AML-193 (cell line): Measurements from ENCODE around the gene ZNF630.
A peak's percentile ranks its signal among the peaks of the same experiment; 100 is the strongest.
"Not testable (repeated sequence)": the region's sequence is repeated elsewhere in the genome, so short reads cannot be mapped to it uniquely, and the experiment has no call there.

Source experiments
- DNase-seq, 2 experiments: peaks; one replicate each; lab custom pipeline; 2025; lab: John Stamatoyannopoulos, UW

The ZNF630 gene

DNA sequence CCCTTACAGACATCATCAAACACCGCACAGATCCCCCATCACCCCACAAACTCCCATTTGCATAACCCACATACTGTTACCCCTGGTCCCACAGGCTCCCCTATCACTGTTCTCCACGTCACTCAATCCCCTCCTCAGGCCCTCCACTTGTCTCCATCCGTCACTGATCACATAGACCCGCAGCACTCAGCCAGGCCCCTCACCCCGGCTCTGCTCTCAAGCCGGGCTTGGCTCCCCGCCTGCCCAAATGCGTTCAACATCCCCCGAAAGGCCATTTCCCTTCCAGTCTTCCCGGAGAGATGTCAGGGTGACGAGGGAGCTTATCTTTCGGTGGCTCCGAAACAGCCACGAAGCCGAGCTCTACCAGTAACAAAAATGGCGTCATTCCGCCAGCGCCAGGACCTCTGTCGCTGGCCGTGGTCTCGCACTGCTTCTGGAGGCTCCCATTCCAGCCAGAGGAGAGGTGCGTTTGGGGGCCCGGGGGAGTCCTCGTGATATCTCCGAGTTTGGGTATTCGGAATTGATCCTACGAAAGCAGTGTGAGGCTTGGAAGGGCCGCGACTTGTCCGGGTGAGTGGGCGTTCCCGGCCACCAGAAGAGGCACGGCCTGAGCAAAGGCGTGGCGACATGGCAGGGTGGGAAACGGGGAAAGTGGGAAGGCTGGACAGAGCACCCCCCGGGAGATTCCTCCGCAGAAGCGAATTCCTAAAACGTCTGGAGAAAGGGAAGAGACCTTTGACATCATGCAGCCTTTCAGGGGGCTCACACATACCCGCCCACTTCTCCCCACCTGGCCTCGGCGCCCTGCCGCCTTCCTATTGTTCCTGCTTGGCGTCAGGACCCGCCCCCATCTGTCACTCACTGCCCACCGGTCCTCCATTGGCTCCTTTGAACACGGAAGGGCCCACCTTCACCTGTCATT, at the start of gene ZNF630:
ZNF630 (minus strand) TSS at position 577 of the 922 bp plus-strand sequence. CDS start 4,754 bp downstream, outside the sequence.
- DNase-seq, result peak; percentile 60 to 71

DNA sequence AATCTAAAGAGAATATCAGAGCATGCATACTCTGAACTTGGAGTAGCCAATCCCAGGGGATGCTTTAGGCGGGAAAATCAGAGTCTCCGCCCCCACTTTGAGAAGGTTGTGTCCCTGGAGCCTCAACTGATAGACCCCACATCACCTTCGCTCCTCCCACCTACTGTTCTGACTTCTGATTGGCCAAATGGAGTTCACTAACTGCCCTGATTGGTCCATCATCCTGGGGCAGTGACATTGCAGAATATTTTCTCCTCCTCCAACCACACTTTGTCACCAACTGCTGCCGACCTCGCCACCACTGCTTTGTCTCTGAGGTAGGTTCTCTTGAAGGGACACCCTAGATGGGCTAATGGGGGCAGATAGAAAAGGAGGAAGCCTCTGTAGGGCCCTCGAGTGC, 36.3 kb upstream of the ZNF630 start:
- no peak for DNase-seq

DNA sequence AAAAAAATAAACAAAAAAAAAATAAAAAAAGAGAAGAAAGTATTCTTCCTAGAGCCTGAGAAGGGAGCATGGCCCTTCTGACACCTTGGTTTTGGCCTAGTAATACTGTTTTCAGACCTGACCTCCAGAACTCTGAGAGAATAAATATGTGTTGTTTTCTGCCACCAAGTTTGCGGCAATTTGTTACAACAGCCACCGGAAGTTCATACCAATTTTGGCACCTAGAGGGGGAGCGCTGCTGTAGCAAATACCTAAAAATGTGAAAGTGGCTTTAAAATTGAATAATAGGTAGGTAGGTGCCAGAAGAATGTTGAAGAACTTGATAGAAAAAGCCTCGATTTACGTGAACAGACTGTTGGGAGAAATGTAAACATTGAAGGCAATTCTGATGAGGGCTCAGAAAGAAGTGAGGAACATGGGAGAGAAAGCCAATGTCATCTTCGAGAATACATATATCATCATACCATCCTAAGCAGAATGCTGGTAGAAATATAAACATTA, 31.5 kb upstream of the ZNF630 start:
- no peak for DNase-seq

DNA sequence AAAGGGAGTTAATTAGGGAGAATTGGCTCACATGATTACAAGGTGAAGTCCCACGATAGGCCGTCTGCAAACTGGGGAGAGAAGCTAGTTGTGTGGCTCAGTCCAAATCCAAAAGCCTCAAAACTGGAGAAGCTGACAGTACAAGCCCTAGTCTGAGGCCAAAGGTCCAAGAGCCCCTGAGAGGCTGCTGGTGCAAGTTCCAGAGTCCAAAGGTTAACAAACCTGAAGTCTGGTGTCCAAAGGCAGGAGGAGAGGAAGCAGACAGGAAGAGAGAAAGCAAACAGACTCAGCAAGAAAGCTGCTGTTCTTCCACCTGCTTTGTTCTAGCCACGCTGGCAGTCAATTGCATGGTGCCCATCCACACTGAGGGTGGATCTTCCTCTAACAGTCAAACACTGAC, 30.0 kb upstream of the ZNF630 start:
- no peak for DNase-seq

DNA sequence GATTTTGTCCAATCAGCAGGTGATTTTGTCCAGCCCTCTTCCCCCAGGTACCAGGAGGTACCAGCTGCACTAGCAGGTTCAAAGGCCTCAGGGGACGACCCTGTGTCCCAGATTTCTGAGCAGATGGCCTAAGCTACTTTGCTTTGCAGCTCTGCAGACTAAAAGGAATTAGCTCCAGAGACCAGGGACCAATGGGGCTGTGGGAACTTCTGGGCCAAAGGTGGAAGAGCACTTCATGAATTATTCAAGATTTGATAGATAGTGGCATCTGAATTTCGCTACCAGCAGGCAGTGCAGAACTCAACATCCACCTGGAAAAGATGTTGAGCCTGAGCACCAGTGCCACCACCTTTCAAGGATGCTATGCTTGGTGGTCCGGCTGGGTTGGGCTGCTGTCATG, 21.1 kb upstream of the ZNF630 start:
- not testable (repeated sequence) for DNase-seq

DNA sequence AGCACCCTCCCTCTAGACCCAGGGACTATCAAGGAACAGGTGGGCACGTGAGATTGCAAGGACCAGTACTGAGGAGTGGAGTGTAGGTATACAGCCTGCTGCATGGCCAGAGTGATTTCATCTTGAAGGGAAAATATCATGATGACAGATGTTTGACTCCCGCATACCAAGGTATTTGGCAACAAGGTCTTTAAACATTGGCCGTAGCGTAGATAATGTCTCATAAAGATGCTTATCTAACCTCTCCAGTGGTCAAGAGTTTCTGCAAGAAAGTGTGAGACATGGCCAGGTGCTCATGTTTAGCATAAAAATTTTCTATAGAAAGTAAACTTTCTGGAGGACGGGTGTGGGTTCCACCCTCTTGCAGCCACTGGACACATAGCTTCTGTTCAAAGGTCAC, 18.7 kb upstream of the ZNF630 start:
- no peak for DNase-seq

DNA sequence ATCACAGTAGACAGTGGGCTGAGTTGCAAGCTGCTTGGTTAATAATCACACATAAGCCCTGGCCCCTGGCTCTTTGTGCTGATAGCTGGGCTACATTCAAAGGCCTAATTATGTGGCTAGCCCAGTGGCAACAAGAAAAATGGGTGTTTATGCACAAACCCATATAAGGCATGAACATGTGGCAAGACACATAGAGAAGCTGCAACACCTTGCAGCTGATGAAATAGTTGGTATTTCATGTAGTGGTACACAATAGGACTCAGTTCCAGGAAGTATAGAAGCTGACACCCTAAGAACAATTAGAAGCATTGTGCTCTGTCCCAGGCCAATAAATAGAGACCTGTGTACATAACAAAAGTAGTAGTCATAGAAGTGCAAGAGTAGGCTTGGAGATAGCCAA, 14.6 kb upstream of the ZNF630 start:
- peak in 1 of 2 experiments; percentile 5 for DNase-seq

DNA sequence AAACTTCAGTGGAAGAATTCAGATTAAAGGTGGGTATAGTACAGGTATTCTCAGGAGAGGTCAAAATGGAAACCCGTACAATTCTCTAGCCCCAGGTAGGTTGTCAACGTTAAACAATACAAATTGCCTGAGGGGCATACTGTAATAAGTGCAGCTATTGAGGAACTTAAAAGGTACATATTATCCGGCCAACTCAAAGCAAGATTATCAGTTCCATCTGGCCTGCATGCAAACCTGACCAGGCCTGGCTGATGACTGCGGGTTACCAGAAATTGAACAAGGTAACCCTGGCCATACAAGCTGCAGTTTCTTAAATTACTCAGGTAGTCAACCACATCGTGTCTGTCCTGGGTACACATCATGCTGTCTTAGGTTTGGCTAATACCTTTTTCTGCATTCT, 12.3 kb upstream of the ZNF630 start:
- DNase-seq, result no peak

DNA sequence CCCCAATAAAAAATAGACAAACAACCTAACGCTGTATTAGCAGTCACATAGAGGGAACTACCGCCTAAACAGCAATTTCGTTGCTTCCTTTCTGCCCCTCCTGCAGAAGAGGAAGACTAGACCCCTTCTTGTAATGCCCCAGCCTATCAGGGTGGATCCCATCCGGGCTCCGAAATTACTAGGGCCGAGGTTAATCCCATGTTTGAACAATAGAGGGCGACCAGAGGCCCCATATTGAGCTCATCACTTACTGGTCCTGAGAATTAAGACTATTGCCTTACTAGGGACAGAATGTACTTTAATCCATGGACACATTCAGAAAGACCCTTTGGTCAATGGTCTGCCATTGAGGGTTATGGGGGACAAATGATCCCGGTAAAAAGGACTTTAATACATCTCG, 11.8 kb upstream of the ZNF630 start:
- peak; percentile 11 to 21 for DNase-seq

DNA sequence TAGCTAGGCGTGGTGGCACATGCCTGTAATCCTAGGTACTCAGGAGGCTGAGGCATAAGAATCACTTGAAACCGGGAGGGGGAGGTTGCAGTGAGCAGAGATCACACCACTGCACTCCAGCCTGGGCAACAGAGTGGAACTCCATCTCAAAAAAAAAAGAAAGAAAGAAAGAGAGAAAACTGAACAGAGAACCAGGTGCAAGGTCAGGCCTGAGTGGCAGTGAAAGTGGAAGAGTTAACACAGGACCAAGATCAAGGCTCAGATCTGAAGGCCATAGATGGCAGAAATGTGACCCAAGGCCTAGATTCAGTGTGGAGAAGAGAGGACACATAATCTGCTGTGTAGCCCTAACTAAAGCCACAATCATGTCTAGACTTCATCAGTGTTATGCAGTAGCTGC, 4.9 kb upstream of the ZNF630 start:
- no peak for DNase-seq

DNA sequence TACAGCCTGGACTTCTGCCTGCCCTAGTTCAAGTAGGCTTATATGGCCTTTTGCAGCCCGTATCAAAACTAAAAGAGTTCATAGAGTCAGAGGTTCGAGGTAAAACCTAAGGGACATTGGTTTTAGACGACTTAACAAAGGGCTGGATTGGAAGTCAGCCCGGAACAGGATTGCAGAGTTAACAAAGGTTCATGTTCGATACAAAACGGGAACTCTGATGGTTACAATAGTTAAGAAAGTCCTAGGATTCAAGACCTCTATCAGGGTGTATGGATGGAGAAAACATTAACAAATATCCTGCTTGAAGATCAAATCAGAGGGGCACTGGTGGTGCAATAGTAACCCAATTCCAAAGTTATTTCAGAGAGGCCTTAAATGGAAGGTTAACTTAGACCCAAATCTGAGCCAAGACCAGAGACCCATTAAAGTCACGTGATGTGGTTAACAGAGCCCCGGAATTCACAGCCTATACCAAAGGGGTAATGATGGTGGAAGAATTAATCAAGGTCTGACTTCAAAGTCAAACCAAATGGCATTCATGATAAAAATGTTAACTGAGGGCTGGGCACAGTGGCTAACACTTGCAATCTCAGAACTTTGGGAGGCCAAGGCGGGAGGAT, 656 bp upstream of the ZNF630 start:
- no peak for DNase-seq

DNA sequence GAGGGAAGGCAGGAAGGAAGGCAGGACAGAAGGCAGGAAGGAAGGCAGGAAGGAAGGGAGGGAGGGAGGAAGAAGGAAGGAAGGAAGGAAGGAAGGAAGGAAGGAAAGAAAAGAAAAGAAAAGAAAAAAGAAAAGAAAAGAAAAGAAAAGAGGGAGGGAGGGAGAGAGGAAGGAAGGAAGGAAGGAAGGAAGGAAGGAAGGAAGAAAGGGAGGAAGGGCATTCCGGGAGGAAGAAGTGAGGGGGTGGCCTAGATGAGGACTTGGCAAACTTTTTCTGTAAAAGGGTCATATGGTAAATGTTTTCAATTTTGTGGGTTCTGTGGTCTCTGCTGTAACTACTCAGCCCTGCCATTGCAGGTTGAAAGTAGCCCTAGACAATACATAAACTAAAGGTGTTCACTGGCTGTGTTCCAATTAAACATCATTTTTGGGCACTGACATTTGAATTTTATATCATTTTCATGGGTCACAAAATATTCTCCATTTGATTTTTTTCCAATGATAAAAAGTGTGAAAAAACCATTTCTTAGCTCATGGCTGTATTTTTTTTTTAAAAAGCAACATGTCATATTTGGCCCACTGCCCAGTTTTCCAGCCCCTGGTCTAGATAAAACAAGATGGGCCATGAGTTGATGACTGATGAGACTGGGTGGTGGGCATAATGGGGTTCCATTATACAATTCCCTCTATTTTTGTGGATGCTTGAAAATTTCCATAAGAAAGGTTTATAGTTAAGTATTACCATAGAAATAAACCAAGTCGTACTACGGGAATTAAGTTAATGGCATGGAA, 3.1 kb downstream of the ZNF630 start:
- DNase-seq, result no peak

DNA sequence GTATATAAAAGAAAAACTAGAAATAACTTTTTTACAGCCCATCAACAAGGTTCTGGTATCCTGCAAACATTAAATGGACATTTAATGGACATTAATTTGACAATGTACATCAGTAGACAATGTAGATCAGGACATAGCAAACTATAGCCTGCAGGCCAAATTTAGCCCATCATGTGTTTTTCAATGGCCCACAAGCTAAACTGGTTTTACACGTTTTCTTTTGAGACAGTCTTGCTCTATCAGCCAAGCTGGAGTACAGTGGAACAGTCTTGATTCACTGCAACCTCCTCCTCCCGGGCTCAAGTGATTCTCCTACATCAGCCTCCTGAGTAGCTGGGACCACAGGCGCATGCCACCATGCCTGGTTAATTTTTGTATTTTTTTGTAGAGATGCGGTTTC, 7.2 kb downstream of the ZNF630 start:
- no peak for DNase-seq

DNA sequence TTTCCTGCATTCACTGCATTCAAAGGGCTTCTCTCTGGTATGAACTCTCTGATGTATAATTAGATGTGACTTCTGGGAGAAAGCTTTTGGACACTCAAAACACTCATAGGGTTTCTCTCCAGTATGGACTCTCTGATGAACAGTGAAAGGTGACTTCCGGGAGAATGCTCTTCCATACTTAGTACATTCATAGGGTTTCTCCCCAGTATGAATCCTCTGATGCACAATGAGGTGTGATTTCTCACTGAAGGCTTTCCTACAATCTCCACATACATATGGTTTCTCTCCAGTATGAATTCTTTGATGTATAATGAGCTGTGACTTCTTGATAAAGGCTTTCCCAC, 12.2 kb downstream of the ZNF630 start:
- DNase-seq, result no peak

DNA sequence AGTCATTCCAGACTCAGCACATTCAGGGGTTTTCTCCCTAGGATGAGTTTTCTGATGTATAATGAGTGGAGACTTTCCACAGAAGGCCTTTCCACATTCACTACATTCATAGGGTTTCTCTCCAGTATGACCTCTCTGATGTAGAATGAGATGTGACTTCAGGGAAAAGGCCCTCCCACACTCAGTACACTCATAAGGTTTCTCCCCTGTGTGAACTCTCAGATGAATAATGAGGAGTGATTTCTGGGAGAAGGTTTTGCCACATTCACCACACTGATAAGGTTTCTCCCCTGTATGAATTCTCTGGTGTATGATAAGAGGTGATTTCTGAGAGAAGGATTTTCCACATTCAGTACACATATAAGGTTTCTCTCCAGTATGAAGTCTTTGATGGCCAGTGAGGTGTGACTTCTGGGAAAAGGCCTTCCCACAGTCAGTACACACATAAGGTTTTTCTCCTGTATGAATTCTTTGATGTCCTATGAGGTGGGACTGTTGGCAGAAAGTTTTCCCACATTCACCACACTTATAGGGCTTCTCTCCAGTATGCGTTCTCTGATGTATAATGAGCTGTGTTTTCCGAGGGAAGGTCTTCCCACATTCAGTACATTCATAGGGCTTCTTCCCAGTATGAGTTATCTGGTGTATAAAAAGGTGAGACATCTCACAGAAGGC, 12.7 kb downstream of the ZNF630 start:
- no peak for DNase-seq

DNA sequence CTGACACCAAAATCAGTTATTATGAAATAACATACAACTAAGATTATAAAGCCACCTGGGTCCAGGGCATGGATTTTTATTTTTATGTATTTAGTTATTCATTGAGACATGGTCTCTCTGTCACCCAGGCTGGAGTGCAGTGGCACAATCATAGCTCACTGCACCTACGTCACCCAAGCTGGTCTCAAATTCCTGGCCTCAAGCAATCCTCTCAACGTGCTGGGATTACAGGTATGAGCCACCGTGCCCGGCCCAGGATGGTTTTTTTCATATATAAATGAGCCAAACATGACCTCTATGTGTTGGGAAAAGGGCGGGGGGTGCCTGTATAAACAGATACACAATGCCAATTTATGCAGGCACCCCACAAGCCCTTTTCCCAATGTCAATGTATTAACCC, 24.6 kb downstream of the ZNF630 start:
- DNase-seq, result no peak

DNA sequence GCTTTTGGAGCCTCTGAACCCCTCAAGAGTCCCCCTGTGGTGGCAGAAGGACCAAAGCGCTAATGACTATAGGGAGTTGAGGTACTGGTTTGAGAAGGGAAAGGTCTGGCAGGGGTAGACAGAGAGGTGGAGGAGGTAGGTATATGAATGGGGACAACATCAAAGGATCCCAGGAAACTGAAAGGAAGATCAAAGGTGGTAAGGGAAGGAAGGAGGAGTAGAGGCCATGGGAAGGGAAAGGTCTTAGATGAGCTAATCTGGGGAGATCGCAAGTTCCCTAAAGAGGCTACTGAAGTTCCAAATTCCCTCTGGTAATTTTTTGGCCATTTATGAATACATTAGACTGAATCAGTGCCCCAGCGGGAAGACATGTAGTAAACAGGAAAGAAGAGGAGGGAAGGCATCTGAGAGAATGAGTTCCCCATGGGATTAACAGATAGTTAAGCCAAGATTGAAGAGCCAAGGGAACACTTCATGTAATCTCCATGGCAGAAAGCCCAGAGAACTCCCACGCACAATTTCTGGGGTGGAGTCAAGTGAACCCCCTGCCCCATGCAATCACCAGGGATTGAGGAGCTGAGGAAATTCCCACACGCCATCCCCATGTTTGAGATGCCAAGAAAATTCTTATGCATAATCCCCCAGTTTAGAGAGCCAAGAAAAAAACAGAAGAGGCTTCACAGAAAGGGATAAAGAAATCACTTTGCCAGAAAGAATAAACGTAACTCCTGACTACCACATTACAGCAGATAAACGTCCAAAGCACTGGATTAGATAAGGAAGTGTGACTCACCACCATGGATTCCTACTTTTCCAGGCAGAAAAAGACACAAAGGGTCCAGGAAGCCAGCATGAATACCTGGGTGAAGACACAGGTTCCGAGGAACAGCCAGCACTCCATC, 25.8 kb downstream of the ZNF630 start:
- no peak for DNase-seq

DNA sequence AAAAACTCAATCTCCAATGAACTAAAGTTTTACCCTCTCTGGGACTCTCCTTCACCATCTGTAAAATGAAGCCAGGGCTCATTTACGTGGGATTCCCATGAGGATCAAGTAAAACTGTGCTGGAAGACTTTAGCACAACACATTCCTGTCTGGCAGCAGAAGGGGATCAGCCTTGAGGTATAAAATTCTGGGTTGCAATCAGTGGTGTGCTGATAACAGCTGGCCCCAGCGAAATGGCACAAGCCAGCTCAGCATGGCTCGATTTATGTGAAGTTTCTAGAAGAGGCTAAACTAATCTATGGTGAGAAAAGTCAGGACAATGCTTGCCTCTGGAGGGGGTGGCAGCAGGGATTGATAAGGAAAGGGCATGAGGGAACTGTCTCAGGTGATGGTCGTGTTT, 28.4 kb downstream of the ZNF630 start:
- DNase-seq, result no peak

DNA sequence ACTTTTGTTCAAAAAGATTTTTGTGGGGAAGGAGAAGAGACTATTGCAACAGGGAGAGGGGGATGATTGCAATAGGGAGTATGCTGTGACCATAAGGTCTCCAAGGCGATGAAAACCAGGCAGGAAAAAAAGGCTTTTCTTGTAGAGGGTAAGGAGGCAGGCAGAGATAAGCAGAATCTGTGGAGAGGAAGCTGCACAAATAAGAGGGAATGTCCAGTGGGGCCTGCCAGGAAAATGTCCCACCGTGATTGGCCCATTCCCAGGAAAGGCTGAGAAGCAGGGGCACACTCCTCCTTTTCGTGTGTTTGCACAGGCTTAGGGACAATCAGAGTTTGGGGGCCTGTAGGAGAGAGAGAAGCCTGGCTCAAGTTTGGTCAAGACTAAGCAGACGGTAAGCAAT, 35.5 kb downstream of the ZNF630 start:
- no peak for DNase-seq

DNA sequence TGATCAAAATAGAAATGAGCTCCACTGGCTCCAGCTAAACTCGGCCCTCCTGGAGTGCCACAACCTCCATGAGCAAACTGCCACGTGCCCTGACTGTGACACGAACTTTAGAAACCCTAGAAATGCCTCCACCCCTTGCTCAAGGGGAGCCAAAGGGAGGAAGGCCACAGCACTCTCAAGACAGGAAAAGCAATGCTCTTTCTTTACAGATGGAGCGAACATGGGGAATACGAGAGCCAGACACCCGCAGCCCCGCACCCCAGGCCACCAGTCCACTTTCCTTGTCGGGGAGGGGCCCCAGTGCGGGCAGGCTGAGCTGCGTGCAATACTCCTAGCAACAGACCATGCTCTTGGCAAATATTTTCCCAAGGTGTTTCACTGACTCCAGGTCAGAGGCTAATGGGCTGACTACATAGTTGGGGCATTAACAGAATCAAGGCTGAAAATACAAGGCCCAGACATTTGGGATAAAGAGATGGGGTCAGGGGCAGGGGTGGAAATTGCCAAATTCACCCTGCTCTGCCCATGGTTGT, 40.7 kb downstream of the ZNF630 start:
- DNase-seq, result not testable (repeated sequence)

DNA sequence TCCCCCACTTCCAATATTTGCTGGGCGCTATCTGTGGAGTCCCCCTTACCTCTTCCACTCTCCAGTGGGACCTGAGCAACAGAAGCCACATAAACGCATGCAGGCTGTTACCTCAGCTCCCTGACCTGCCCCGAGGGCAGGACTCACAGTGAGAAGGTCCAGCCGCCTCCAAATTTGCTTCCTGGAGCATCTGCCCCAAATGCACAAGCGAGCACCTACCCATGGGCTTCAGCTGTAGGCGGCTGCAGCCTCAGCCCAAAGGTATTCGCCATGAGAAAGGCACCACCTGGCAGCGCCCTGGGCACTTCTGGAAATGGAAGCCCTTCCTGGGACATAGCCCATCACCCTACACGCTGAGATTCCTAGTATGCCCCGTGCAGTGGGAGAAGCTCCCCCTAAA, 41.2 kb downstream of the ZNF630 start:
- DNase-seq, result no peak
